ENCODE results near the gene CNTD1. TPM values are rescaled to one million over a fixed set of nuclear protein-coding genes. Genes with fewer than 3 reads are reported as not detected.

CNTD1 gene
- total and polyA plus RNA-seq, 2 experiments from 2014 or later, result 1.1 TPM; not detected in 1

- Mint-ChIP-seq H3K36me3 (ENCODE audit: low read depth) (peaks cover 47% of the 10 kb centered on the region), H3K9me3 (no peaks in the 10 kb centered on the region; the same call in 2 of the 3 replicates), H3K27ac (no peak overlapping the region), H3K4me3 (no peak overlapping the region), H3K4me1 (peaks cover 29% of the 10 kb centered on the region), H3K27me3 (ENCODE audit: insufficient read depth, low read depth, poor library complexity) (peaks cover 40% of the 10 kb centered on the region)
- Histone ChIP-seq H4K20me1 (replicated peaks; ENCODE audit: insufficient read depth) (no peaks in the 10 kb centered on the region), H3F3A (replicated peaks; ENCODE audit: low read depth) (peaks cover 12% of the 10 kb centered on the region; the same call in 1 of the 2 replicates), H3K4me1 (ENCODE audit: insufficient read depth) (peaks cover 22% of the 10 kb centered on the region; the same call in 1 of the 2 replicates), H3K27ac (ENCODE audit: low read depth) (no peak overlapping the region), H3K4me2 (no peak overlapping the region), H3K4me3 (no peak overlapping the region), H3K9me2 (ENCODE audit: insufficient read depth) (no peaks in the 10 kb centered on the region), H3K27me3 (ENCODE audit: insufficient read depth) (peaks cover 30% of the 10 kb centered on the region), H2AFZ (no peak overlapping the region), H3K79me2 (replicated peaks; ENCODE audit: insufficient read depth) (0 out of 2 replicates have a peak, but pooled peaks cover 6% of the 10 kb centered on the region), H3K36me3 (ENCODE audit: insufficient read depth) (peaks cover 9% of the 10 kb centered on the region; the same call in 1 of the 2 replicates)
- no peak for ATAC-seq
- DNase-seq (ENCODE audit: low spot score), result no peak
- no peak for TF ChIP-seq CTCF (conservative IDR thresholded peaks at IDR 0.05; ENCODE audit: low read depth in 2 of 2)
- TF ChIP-seq ZNF331 (CRISPR knock-in tag; IDR thresholded peaks at IDR 0.05; ENCODE audit: low read depth), result no peak
- TF ChIP-seq ETS1 (IDR thresholded peaks at IDR 0.05), result no peak
- no peak for TF ChIP-seq STAT1 (IDR thresholded peaks at IDR 0.05; ENCODE audit: unreplicated experiment)
- TF ChIP-seq EZH2phosphoT487 (IDR thresholded peaks at IDR 0.05; ENCODE audit: unreplicated experiment), result no peak
- no peak for TF ChIP-seq POLR2AphosphoS5 (IDR thresholded peaks at IDR 0.05; ENCODE audit: low read depth)
- no peak for TF ChIP-seq ZNF114 (CRISPR knock-in tag; IDR thresholded peaks at IDR 0.05)
- TF ChIP-seq NANOG (IDR thresholded peaks at IDR 0.05; ENCODE audit: borderline replicate concordance), result no peak
- no peak for TF ChIP-seq JUNB (IDR thresholded peaks at IDR 0.05; ENCODE audit: unreplicated experiment)
- TF ChIP-seq EZH2 (IDR thresholded peaks at IDR 0.05; ENCODE audit: low read depth, unreplicated experiment), result no peak
- TF ChIP-seq ZNF462 (CRISPR knock-in tag; IDR thresholded peaks at IDR 0.05), result no peak
- TF ChIP-seq CREB1 (CRISPR knock-in tag; IDR thresholded peaks at IDR 0.05; ENCODE audit: low read depth), result no peak
- TF ChIP-seq REST (IDR thresholded peaks at IDR 0.05; ENCODE audit: unreplicated experiment), result no peak
Observed at GRCh38 chr17:42778570-42778969, 20.1 kb upstream of the CNTD1 start.
